MM.1S (cell line): ENCODE data around the gene ADGRL3.

Experiments
- EZH2 ChIP-seq: fragments of 300-600 bp; sonication (generic); optimal IDR thresholded peaks from 2 replicates; pipeline ENCODE3; 2017; ENCODE audit warnings: low read depth, mild to moderate bottlenecking, antibody characterized with exemption, low read length, mixed read lengths
- EZH2phosphoT487 ChIP-seq: fragments of 300-600 bp; sonication (generic); IDR thresholded peaks from 2 replicates; pipeline ENCODE4 v1.6.1; 2018; ENCODE audit warnings: antibody characterized with exemption, low read length
- TF ChIP-seq, protein P1 (sequence below): fragments of 300-600 bp; sonication (generic); IDR thresholded peaks from 2 replicates; pipeline ENCODE4 v1.5.1; 2016; ENCODE audit warnings: antibody characterized with exemption, low read length, mixed read lengths

DNA sequence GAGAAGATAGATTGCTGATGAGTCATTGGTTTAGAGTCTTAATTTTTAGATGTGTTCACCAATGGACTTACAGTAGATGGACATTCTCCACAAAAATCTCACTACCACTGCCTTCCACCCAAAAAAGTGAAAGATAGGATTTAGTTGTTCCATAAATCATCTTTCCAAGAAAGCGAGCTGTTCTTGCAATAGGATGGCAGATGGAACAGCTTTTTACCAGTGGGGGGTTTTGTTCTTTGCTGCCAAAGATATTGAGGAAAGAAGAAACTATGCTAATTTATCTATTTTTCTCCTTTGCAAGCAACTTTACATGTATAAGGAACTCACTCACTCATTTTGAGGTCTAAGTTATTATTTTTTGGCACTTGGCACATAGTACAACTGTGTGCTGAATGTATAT lies 109.5 kb downstream of the ADGRL3 start:
- TF ChIP-seq EZH2: no peak
- TF ChIP-seq, protein P1, sequence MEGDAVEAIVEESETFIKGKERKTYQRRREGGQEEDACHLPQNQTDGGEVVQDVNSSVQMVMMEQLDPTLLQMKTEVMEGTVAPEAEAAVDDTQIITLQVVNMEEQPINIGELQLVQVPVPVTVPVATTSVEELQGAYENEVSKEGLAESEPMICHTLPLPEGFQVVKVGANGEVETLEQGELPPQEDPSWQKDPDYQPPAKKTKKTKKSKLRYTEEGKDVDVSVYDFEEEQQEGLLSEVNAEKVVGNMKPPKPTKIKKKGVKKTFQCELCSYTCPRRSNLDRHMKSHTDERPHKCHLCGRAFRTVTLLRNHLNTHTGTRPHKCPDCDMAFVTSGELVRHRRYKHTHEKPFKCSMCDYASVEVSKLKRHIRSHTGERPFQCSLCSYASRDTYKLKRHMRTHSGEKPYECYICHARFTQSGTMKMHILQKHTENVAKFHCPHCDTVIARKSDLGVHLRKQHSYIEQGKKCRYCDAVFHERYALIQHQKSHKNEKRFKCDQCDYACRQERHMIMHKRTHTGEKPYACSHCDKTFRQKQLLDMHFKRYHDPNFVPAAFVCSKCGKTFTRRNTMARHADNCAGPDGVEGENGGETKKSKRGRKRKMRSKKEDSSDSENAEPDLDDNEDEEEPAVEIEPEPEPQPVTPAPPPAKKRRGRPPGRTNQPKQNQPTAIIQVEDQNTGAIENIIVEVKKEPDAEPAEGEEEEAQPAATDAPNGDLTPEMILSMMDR: no peak
- TF ChIP-seq EZH2phosphoT487: no peak
